ENCODE data around the gene SERPING1.

The SERPING1 gene

GRCh38 chr11:57638005-57638781 lies 40.7 kb downstream of the SERPING1 start:
- DNase-seq (ENCODE audit: low read depth in 2 of 2) = no peak

GRCh38 chr11:57638811-57639320 lies 41.4 kb downstream of the SERPING1 start:
- no peak for DNase-seq (ENCODE audit: low read depth in 2 of 2)

GRCh38 chr11:57639321-57640067 lies 42.0 kb downstream of the SERPING1 start:
- DNase-seq (ENCODE audit: low read depth in 2 of 2) = no peak

GRCh38 chr11:57640068-57640800 lies 42.7 kb downstream of the SERPING1 start:
- DNase-seq (ENCODE audit: low read depth in 2 of 2) = no peak

GRCh38 chr11:57641011-57641807 lies 43.7 kb downstream of the SERPING1 start:
- DNase-seq (ENCODE audit: low read depth in 2 of 2) = no peak

- DNase-seq (ENCODE audit: low read depth in 2 of 2) = no peak
These were observed 46.3 kb downstream of the SERPING1 start for GRCh38 chr11:57643802-57644201.

GRCh38 chr11:57644748-57645688 lies 47.5 kb downstream of the SERPING1 start:
- peak; percentile 63 to 75 for DNase-seq (ENCODE audit: low read depth in 2 of 2)

- no peak for DNase-seq (ENCODE audit: low read depth in 2 of 2)
These were observed 48.2 kb downstream of the SERPING1 start for GRCh38 chr11:57645689-57646085.

- DNase-seq (ENCODE audit: low read depth in 2 of 2) = no peak
These were observed 48.8 kb downstream of the SERPING1 start for GRCh38 chr11:57646194-57646798.

- no peak for DNase-seq (ENCODE audit: low read depth in 2 of 2)
These were observed 49.4 kb downstream of the SERPING1 start for GRCh38 chr11:57646799-57647303.

GRCh38 chr11:57647372-57647771 lies 49.9 kb downstream of the SERPING1 start:
- no peak for DNase-seq (ENCODE audit: low read depth in 2 of 2)

GRCh38 chr11:57647960-57648800 lies 50.7 kb downstream of the SERPING1 start:
- DNase-seq (ENCODE audit: low read depth in 2 of 2) = no peak

GRCh38 chr11:57648801-57649735 lies 51.6 kb downstream of the SERPING1 start:
- DNase-seq (ENCODE audit: low read depth in 2 of 2) = no peak

- DNase-seq (ENCODE audit: low read depth in 2 of 2) = peak; percentile 46 to 49
These were observed 52.6 kb downstream of the SERPING1 start, which contains the start of gene YPEL4 for GRCh38 chr11:57649826-57650738. Gene YPEL4, minus strand, starts transcription at chr11:57649912. Its CDS starts 2,805 bp downstream, at chr11:57647107.

GRCh38 chr11:57650739-57651090 lies 53.2 kb downstream of the SERPING1 start:
- no peak for DNase-seq (ENCODE audit: low read depth in 2 of 2)

- no peak for DNase-seq (ENCODE audit: low read depth in 2 of 2)
These were observed 53.9 kb downstream of the SERPING1 start for GRCh38 chr11:57651408-57651807.

All from stimulated activated CD8-positive, alpha-beta memory T cell treated with anti-CD3 and anti-CD28 coated beads, Interleukin-15, amount 100 ng/mL, for 4 hours (primary cell).